Adrenal gland (tissue), 5 donors: Measurements from ENCODE around the gene CALB2.

Source experiments
- CTCF ChIP-seq, 6 experiments: fragments of 450-650 bp in 4 of 6; fragments of 200-600 bp in 2 of 6; sonication (generic) in 1 of 6; IDR thresholded peaks; 1 replicate in 5 of 6; 2 replicates in 1 of 6; pipeline versions ENCODE4 v1.5.1 to v1.8.0; 2016 to 2021; ENCODE audit warnings: antibody characterized with exemption in 6 of 6, mild to moderate bottlenecking in 2 of 6, moderate library complexity in 1 of 6
- POLR2A ChIP-seq, 2 donors: fragments of 450-650 bp; IDR thresholded peaks; one replicate each; pipeline ENCODE4 v1.6.1; 2017; ENCODE audit warnings: antibody characterized with exemption in 2 of 2, mild to moderate bottlenecking in 2 of 2, moderate library complexity in 1 of 2
- donor health status: DM: no; HTN: no; CAD: no.

- TF ChIP-seq POLR2A (IDR thresholded peaks at IDR 0.05) (no peak), CTCF (IDR thresholded peaks at IDR 0.05) (no peak)
Measured at GRCh38 chr16:71404364-71404763, 45.8 kb downstream of the CALB2 start.
